AG10803 (cell line): ENCODE data around the gene ASB2.
A peak's percentile ranks its signal among the peaks of the same experiment; 100 is the strongest.

ENCODE experiments used
- DNase-seq: peaks from one replicate; pipeline ENCODE4 v3.0.0; 2010; ENCODE audit warnings: low read depth
- H3K4me3 ChIP-seq: 2 replicates; pipeline ENCODE4 v1.5.1; 2011; ENCODE audit warnings: mild to moderate bottlenecking, low read length, control low read depth
- CTCF ChIP-seq: conservative IDR thresholded peaks from 2 replicates; pipeline ENCODE4 v1.5.1; 2011; ENCODE audit warnings: mild to moderate bottlenecking, low read length, control low read depth, inconsistent platforms

The ASB2 gene

DNA sequence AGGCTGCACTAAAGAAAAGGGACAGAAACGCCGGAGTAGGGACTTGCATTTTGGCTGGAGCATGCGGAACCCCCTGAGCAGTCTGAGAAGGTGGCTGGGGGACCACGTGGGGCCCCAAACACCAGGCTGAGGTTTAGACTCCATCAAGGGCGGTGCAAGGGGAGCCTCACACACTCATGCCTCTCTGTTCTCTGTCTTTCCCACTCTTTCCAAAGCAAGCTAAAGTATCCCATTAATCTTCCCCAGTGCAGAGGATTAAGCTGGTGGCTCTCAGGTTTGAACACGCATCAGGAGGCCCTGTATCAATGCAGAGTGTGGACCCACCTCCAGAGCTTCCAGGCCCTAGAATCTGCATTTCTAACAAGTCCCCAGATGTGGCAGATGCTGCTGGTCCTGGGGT is 34.3 kb upstream of the ASB2 start:
- TF ChIP-seq CTCF: no peak
- H3K4me3 ChIP-seq: no peak overlapping the region
- DNase-seq: no peak

DNA sequence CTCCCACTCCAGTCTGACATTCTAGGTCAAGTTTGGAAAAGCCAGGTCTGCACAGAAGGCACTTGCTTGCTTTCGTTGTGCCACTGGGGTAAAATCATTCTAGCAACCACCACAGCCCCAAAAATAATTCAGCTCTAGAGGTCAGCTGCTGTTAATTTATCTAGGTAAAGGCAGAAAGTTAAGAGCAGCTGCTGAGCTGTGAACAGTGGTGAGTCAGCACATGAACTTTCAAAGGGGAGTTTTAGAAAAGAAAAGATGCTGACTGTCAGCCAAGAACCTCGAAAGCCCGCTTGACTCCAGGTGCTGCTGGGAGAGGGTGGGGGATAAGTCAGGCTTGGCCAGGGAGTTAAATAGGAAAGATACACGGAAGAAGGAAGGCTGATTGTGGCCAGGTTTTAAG is 33.4 kb upstream of the ASB2 start:
- DNase-seq: peak; percentile 31
- no peak for TF ChIP-seq CTCF
- no peak overlapping the region for H3K4me3 ChIP-seq

DNA sequence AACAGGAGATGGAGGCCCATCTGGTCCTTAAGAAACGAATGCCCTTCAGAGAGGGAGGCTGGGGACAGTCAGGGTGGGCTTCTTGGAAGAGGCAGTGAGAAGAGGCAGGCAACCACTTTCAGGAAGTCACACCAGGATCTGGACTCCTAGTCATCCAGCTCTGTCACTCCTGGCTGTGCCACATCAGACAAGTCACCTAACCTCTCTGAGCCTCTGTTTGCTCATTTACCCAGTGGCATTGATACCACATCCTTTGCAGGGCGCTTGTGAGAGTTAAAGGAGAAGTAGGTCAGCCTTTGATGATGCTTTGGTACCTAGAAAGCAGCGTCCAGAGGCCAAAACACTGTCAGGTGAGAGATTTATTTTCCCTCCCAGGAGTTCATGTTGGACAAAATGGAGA is 31.9 kb upstream of the ASB2 start:
- no peak for TF ChIP-seq CTCF
- no peak for DNase-seq
- H3K4me3 ChIP-seq: no peak overlapping the region

- DNase-seq: no peak
- peak; percentile 50 for TF ChIP-seq CTCF
- no peak overlapping the region for H3K4me3 ChIP-seq
Observed at GRCh38 chr14:94005324-94006073, 29.1 kb upstream of the ASB2 start.

DNA sequence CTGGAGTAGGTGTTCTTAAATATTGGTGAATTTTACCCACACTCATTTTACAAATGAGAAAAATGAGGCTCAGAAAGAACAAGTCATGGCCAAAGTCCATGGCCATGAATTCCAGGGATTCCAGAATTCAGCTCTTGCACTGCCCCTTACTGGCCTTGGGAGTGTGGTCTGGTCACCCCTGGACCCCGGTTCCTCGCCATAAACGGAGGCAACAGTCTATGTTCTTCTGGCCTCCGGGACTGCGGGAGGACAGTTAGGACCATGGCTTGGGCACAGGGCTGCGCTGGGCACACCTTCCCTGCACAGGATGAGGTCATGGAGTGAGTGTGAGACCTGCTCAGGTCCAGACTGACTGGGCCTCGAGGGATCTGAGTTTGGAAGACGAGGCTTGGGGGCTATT is 27.6 kb upstream of the ASB2 start:
- no peak for DNase-seq
- no peak overlapping the region for H3K4me3 ChIP-seq
- TF ChIP-seq CTCF: no peak

- DNase-seq: no peak
- no peak overlapping the region for H3K4me3 ChIP-seq
- TF ChIP-seq CTCF: no peak
Observed at GRCh38 chr14:94003397-94003796, 27.0 kb upstream of the ASB2 start.

DNA sequence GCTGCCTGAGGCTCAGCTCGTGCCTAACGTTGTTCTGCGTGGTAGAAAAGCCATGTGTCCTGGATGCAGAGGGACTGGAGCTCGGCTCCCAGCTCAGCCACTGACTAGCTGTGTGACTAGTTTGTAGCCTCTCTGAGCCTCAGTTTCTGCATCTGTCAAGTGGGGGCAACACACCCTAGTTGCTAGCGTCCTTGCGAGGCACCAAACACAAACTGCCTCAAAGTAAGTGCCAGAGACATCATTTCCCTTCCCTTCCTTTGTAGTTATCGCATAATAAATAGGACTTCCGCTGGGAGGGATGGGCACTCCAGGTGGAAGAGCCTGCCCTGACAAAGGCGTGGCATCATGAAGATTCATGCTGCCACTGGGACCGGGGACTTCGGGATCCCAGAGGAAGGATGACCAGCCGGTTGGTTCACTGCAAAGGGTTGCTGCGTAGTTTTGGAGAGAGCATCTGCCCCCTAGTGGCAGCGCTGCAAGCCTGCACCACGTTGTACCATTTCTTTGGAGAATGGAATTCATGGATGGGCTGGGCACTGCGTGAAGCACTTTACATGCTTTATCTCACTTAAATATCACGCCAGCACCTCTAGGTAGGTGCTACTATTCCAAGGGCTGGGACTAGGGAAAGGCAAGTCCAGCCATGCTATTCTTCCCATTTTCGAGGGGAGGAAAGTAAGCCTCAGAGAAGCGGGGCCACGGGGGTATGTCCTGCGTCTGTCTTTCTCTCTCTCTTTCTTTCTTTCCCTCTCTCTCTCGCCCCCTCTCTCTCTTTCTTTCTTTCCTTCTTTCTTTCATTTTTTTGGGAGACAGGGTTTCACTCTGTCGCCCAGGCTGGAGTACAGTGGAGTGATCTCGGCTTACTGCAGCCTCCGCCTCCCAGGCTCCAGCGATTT is 25.4 kb upstream of the ASB2 start:
- no peak overlapping the region for H3K4me3 ChIP-seq
- peak; percentile 68 for DNase-seq
- peak; percentile 96 for TF ChIP-seq CTCF
